ENCODE results near the gene RPEL1.
"Not testable (repeated sequence)": the region's sequence is repeated elsewhere in the genome, so short reads cannot be mapped to it uniquely, and the experiment has no call there.

Gene RPEL1

DNA sequence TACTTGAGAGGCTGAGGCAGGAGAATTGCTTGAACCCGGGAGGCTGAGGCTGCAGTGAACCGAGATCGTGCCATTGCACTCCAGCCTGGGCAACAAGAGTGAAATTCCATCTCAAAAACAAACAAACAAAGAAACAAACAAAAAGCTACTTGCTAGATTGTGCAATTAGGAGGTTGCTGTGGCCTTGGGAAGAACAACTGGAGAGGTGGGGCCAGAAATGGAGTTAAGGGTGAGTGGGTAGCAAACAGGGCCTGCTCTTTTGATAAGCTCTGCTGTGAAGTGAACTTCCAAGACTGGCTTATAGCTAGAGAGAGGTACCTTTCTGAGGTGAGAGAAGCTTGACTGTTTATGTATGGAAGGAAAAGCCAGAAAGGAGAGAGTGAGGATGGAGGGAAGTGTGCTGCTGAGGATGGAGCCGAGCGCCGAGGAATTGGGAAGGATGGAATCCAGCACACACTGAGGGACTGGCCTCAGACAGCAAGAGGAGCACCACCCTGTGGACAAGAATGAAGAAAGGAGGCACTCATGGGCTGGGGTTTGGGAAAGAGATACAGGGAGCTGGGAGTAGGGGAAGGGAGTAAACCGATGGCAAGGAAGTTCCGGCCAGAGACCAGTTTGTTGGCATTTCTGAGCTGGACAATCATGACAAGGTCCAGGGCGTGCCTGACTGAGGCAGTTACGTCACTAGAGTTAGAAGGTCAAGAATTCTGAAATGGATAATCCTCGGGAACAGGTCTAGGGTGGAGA is 7.0 kb upstream of the RPEL1 start:
- no peak for DNase-seq

DNA sequence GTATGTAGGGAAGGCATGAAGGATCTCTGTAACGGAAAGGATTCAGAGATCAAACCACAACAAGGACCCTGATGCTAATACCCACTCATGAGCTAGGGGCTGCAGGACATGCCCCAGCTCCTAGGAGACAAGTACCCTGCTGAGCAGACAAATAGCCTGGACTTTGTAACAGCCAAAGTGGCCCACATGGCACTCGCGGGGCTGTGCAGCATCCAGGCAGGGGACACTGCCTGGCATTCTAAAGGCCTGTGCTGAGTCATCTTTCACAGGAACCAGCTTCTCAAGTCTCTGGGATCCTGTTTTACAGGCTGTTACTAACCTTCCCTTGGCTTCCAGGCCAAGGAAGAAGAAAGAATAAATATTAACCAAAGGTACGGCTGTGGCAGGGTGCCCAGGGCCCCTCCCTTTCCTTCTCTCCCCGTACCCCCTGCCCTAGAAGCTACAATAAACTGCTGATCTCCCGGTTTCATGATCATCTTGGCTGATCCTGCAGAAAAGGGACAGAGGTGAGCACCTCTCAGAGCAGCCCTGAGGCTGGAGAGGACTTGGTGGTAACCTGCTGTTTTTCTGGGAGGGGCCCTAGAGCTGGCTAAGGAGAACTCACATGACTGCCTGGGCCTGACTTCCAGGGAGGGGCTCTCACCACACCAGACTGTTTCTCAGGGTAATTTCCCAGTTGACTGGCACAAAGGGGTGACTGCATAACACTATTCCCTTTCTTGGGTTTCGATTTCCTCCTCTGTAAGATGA is 4.2 kb upstream of the RPEL1 start:
- DNase-seq: no peak

DNA sequence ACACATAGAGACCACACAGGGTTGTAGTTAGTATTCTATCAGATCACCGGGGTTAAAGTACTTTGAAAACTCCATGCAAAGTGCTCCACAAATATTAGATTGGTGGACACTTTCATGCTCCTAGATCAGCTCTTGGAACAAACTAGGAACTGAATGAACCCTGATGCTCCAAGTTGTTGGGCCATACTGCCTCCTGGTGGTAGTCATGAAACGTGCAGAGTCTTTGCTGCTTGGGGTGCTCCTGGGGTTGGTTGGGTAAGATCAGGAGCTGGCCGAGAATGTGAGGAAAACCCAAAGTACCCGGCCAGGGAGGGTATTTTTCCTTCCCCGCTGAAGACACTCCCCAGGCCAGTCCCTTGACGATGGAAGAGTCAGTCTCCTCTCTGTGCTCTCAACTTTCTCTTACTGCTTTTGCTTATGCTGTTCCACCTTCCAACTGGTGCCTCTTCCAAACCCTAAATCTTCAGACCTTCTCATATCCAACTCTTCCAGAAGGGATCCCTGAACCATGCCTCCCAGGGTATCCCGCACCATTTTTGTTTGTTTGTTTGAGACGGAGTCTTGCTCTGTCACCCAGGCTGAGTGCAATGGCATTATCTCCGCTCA is 918 bp upstream of the RPEL1 start:
- no peak for DNase-seq

DNA sequence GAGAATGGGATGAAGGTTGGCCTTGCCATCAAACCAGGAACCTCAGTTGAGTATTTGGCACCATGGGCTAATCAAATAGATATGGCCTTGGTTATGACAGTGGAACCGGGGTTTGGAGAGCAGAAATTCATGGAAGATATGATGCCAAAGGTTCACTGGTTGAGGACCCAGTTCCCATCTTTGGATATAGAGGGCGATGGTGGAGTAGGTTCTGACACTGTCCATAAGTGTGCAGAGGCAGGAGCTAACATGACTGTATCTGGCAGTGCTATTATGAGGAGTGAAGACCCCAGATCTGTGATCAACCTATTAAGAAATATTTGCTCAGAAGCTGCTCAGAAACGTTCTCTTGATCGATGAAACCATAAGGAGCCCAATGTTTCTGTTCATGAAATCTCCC is 637 bp downstream of the RPEL1 start:
- DNase-seq: no peak

DNA sequence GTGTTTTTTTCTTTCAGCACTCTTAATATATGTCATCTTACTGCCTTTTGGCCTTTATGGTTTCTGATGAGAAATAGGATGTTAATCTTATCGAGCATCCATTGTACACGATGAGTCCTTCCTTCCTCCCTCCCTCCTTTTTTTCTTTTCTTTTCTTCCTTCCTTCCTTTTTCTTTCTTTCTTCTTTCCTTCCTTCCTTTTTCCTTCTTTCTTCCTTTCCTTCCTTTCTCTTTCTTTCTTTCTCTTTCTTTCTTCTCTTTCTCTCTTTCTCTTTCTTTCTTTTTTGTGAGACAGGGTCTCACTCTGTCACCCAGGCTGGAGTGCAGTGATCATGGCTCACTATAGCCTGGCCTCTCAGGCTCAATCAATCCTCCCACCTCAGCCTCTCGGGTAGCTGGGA is 8.4 kb downstream of the RPEL1 start:
- no peak for DNase-seq

DNA sequence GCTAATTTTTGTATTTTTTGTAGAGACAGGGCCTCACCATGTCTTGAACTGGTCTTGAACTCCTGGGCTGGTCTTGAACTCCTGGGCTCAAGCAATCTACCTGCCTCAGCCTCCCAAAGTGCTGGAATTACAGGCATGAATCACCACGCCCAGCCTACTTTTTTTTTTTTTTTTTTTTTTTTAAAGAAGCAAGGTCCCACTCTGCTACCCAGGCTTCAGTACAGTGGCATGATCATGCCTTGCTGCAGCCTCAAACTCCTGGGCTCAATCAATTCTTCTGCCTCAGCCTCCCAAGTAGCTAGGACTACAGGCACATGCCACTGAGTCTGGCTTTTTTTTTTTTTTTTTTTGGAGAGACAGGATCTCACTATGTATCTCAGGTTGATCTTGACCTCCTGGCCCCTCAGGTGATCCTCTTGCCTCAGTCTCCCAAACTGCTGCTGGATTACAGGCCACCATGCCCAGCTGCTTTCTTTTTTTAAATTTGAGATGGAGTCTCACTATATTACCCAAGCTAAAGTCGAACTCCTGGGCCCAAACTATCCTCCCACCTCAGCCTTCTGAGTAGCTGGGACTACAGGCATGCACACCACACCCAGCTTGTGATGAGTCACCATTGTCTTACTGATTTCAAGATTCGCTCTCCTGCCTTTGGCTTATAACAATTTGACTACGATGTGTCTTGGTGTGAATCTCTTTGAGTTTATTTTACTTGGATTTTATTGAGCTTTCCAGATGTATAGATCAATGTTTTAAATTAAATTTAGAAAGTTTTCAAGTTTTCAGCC is 9.0 kb downstream of the RPEL1 start:
- no peak for DNase-seq

DNA sequence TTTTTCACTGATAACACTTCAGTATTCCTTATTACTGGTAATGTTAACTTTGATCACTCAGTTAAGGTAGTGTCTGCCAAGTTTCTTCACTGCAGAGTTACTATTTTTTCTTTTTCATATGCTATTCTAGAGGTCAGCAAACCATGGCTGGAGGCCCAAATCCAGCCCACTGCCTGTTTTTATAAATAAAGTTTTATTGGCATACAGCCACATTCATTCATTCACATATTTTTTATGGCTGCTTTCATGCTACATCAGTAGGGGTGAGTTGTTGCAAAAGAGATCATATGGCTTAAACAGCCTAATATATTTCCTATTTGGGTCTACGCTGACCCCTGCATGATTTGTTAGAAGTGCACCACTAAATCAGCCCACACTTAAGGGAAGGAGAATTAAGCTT is 10.9 kb downstream of the RPEL1 start:
- DNase-seq: no peak

DNA sequence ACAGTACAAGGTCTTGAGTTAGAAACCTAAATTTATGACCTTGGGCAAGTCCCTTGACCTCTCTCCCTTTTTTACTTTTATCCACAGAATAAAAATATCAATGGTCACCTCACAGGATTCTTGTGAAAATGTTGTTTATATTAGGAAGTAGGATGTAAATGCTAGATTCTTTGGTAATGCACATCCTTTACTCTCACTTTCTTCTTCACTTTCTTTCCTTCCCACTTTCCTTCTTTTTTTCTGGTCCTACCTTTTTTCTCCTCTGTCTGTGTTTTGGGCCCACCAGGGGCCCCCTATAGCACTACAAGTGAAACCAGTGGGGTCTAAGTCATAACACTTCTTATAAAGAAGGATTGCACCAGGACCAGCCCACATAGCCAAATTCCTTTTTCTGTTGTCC is 12.1 kb downstream of the RPEL1 start:
- no peak for DNase-seq

DNA sequence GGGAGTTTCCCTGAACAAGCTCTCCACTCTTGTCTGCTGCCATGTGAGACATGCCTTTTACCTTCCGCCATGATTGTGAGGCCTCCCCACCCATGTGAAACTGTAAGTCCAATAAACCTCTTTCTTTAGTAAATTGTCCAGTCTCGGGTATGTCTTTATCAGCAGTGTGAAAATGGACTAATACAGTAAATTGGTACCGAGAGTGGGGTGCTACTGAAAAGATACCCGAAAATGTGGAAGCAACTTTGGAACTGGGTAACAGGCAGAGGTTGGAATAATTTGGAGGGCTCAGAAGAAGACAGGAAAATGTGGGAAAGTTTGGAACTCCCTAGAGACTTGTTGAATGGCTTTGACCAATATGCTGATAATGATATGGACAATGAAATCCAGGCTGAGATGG is 13.2 kb downstream of the RPEL1 start:
- DNase-seq: not testable (repeated sequence)

DNA sequence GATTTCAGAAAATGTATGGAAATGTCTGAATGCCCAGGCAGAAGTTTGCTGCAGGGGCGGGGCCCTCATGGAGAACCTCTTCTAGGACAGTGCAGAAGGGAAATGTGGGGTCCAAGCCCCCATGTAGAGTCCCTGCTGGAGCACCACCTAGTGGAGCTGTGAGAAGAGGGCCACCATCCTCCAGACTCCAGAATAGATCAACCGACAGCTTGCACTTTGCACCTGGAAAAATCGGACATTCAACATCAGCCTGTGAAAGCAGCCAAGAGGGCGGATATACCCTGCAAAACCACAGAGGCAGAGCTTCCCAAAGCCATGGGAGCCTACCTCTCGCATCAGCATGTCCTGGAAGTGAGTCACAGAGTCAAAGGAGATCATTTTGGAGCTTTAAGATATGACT is 14.3 kb downstream of the RPEL1 start:
- DNase-seq: no peak

DNA sequence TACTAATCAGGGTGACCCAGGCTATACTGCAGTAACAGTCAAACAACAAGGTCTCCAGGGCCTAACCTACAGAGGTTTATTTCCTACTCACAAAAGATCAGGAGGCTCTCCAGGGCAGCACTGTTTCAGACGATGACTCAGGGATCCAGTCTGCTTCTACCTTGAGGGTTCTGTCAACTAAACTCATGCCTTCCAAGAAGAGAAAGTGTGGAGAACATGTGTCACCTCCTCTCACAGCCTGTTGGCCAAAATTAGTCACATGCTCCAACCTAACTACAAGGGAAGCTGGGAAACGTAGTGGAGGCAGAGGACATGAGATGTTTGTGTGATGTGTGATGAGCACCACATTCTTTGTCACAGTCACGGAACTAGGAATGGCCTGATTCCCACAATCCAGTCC is 16.5 kb downstream of the RPEL1 start:
- DNase-seq: no peak

DNA sequence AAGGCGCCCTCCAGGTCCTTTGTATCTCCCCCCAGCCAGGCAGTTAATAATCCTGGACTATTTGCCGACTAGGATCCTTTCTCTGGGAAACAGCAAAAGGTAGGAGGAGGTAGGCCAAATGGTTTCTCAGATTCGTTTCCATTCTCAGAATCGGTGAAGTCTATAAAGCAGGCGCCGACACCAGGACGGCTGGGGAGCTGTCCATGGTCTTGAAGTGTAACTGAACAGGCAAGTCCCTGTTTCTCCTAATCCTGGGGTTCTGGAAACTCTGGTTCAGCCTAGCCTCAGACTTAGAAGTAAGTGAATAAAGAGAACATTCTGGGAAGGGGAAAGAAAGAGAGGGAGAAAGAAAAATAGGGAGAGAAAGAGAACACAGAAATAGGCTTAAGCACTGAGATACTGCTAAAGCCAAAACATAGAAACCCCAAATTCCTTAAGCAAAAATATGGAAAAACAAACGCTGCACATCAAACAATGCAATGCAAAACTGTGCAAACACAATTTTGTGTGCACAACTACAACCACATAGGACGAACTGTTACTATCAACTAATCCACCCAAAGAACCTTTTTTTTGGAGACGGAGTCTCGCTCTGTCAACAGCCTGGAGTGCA is 20.1 kb downstream of the RPEL1 start:
- DNase-seq: peak; percentile 39

DNA sequence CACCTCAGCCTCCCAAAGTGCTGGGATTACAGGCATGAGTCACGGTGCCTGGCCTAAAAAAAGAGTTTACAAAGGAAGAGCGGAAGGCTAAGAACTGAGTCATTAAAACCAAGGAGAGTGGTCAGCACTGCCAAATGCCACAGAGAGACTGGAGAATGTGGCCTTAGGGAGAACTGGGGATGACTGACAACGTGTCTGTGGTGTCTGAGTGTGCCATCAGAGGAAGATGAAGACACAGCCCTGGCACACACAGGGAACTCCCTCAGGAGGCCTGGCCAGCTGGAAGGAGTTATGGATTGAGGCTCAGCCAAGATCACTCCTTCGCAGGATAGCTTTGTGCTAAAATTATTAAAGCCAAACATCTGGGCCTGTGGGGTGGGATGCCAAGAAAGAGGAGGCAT is 27.4 kb downstream of the RPEL1 start:
- DNase-seq: no peak

DNA sequence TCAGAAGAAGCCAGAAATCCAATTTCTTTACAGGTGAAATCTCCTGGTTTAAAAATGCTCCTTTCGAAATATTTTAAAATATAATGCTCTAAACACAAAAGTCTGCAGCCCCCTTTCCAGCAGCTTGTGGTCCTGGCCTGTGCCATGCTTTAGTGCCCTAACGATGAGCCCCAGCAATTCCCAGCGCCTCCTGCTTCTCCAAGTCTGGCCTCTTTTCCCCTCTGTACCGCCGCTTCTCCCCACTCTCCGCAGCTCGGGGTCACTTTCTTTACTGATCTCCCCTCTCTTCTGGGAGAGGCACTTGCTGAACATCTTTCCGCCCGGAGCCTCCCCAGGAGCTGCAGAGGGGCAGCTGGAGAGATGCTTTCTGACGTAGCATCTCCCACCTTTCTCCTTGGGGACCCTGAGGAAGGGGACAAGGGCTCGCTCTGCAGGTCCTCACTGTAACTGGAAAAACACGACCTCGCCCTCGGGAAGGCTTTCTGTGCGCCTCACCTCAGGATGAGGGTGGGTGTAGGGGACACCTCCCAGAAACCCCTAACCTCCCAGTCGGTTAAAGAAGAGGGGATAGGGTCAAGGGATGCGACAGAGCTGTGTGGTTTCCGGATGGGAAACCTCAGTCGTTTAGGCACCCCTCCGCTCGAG is 30.7 kb downstream of the RPEL1 start:
- no peak for DNase-seq

DNA sequence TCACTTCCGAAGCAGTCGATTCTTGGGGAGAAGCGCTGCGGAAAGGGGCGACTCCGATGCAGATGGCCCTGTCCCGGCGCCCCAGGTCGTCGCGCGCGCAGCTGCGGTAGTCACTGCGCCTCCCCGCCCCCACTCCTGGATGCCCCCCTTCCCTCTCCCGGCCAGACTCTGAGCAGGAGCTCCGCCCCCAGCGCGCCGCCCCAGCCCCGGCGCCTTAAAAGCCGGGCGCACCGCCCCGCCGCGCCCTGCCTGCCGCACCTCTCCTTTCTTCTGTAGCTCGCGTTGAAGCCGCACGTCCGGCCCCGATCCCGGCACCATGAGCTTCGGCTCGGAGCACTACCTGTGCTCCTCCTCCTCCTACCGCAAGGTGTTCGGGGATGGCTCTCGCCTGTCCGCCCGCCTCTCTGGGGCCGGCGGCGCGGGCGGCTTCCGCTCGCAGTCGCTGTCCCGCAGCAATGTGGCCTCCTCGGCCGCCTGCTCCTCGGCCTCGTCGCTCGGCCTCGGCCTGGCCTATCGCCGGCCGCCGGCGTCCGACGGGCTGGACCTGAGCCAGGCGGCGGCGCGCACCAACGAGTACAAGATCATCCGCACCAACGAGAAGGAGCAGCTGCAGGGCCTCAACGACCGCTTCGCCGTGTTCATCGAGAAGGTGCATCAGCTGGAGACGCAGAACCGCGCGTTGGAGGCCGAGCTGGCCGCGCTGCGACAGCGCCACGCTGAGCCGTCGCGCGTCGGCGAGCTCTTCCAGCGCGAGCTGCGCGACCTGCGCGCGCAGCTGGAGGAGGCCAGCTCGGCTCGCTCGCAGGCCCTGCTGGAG is 31.4 kb downstream of the RPEL1 start, which contains the start of gene INA:
INA (plus strand) TSS at position 243 of the 817 bp plus-strand sequence; CDS start at position 317, 74 bp downstream.
- peak; percentile 44 for DNase-seq

DNA sequence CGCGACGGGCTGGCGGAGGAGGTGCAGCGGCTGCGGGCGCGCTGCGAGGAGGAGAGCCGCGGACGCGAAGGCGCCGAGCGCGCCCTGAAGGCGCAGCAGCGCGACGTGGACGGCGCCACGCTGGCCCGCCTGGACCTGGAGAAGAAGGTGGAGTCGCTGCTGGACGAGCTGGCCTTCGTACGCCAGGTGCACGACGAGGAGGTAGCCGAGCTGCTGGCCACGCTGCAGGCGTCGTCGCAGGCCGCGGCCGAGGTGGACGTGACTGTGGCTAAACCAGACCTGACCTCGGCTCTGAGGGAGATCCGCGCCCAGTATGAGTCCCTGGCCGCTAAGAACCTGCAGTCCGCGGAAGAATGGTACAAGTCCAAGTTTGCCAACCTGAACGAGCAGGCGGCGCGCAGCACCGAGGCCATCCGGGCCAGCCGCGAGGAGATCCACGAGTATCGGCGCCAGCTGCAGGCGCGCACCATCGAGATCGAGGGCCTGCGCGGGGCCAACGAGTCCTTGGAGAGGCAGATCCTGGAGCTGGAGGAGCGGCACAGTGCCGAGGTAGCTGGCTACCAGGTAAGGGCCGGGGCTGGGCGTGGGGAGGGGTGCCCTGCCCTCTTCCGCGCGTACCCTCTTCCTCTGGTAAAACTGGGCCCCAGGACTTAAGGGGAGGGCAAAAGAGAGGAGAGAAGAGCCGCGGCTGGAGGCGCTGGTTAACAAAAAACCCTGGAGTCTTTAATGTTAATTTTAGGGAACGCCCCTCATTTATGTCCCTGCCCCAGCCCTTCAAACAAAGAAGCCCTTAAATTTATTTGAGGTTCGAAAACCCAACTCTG is 32.2 kb downstream of the RPEL1 start:
- no peak for DNase-seq

DNA sequence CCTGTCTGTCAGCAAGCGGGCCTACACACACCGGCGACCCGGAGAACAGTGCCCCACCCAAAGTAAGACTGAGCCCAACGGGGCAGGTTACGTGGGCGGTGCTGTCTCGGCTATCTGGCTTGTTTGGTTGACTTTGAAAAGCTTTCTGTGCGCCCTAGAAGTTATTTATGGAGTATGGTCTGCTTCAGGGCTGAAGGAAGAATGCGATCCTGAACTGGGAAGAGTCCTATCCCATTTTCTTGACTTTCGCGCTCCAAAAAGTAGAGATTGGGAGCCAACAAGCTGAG is 32.8 kb downstream of the RPEL1 start:
- DNase-seq: no peak

DNA sequence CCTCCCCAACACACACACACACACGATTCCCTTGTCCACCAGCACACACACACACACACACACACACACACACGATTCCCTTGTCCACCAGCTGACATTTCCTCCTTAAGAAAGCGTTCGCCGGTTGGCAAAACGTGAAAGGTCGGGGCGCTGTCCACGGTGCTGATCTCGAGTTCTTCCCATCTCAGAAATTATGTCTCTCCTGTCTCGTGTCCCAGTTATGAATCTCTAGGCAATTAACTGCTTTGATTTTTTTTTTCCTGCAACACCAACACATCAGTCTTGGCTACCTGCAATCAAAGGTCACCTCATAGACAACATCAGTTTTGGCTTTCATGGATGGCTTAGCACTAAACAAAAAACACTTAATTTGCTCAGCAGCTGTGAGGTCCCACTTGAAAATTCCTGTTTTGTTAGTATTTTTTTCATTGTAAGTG is 33.2 kb downstream of the RPEL1 start:
- DNase-seq: no peak

DNA sequence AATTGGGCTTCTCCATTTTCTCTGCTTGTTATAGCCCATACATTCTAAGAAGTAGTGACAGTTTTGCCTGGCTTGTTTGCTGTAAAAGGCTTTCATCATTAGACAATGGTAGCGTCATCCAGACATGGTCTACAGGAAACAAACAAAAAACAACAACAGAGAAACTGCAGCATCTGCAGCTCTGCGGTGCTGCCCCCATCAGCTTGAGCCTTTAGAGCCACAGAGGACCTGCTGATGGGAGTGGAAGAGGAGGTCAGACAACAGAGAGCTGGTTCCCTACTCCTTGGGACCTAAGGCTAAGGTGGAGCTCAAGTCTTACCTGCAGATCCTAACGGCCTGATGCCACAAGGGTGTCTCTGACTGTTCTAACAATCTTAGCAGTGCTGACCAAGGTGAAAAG is 34.3 kb downstream of the RPEL1 start:
- no peak for DNase-seq

DNA sequence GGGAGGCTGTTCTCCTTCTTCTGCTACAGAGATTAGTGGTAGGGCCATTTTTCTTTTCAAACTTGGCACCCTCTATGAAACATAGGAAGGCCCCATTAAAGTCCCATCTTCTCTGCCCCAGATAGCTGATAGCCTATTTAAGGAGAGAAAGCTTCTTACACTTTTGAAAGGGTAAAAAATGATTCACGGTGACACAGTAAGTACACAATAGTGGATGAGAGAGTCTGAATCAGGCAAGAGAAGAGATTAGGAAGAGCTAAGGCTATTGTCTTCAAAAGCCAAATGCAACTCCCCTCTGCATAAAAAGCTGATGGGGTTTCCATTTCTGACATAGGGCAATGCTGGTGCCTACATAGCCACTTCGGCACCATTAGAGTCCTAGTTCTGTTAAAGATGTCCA is 34.8 kb downstream of the RPEL1 start:
- no peak for DNase-seq

DNA sequence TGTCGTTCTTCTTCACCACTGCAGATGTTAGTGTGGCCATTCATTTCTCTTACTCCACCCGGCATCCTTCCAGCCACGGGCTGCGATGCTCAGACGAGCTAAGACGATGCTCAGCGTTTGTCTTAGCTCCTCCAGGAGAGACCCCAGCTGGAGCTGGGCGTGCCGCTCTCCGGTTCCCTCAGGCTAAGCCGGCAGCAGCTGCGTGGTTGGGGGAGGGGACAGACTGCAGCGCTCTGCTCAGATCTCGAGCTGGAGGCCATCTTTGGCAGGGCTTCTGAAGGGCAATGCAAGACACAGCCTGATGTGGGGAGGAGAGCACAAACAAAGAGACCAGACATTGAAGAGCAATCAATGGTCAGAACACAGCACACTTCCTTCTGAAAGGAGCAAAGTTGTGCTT is 36.1 kb downstream of the RPEL1 start:
- no peak for DNase-seq

All from NCI-H1048 (cell line).